Keratinocyte (primary cell): ENCODE measurements around the gene FRAS1. TPM values are rescaled to one million over a fixed set of nuclear protein-coding genes. Genes with fewer than 3 reads are reported as not detected.

Experiments
- DNase-seq: peaks from one replicate; pipeline ENCODE4 v3.0.0-alpha.2; 2011; ENCODE audit warnings: low read depth, missing footprints, low spot score
- FAIRE-seq: peaks from 2 replicates; lab custom pipeline; 2011; peaks lifted over from hg19 to GRCh38; lab: Jason Lieb, UNC
- H2AFZ ChIP-seq: 2 replicates; pipeline ENCODE4 v1.6.0; 2012; ENCODE audit warnings: low read length, control low read depth, inconsistent platforms; ENCODE audit not compliant: control insufficient read depth
- H3K27ac ChIP-seq: 2 replicates; pipeline ENCODE4 v1.5.1; 2011; ENCODE audit warnings: low read length; ENCODE audit not compliant: control insufficient read depth, insufficient read depth
- H3K27me3 ChIP-seq: 3 replicates; pipeline ENCODE4 v1.6.0; 2011; ENCODE audit warnings: low read length; ENCODE audit not compliant: control insufficient read depth, insufficient read depth; ENCODE audit errors: extremely low read depth
- H3K36me3 ChIP-seq, 2 experiments: 2 replicates in 1 of 2; 3 replicates in 1 of 2; pipeline ENCODE4 v1.5.1; 2011; ENCODE audit warnings: low read length in 2 of 2, mild to moderate bottlenecking in 1 of 2; ENCODE audit not compliant: control insufficient read depth in 2 of 2, insufficient read depth in 2 of 2; ENCODE audit errors: extremely low read depth in 1 of 2
- H3K4me1 ChIP-seq: 3 replicates; pipeline ENCODE4 v1.5.1; 2011; ENCODE audit warnings: low read length; ENCODE audit not compliant: control insufficient read depth, insufficient read depth; ENCODE audit errors: extremely low read depth
- H3K4me2 ChIP-seq: 3 replicates; pipeline ENCODE4 v1.6.0; 2011; ENCODE audit warnings: low read depth, low read length; ENCODE audit not compliant: control insufficient read depth, insufficient read depth; ENCODE audit errors: extremely low read depth
- H3K4me3 ChIP-seq, 3 experiments: fragments of 200-600 bp in 1 of 3; sonication (generic) in 1 of 3; 2 replicates in 2 of 3; 3 replicates in 1 of 3; pipeline ENCODE4 v1.5.1; 2011 to 2016; ENCODE audit warnings: low read length in 3 of 3, mild to moderate bottlenecking in 3 of 3, control low read depth in 2 of 3, inconsistent platforms in 1 of 3, low read depth in 1 of 3, mixed read lengths in 1 of 3, mixed run types in 1 of 3, moderate library complexity in 1 of 3; ENCODE audit not compliant: control insufficient read depth in 2 of 3, insufficient read depth in 2 of 3; ENCODE audit errors: extremely low read depth in 1 of 3
- H3K79me2 ChIP-seq: 2 replicates; pipeline ENCODE4 v1.6.0; 2012; ENCODE audit warnings: low read length; ENCODE audit not compliant: control insufficient read depth, insufficient read depth
- H3K9ac ChIP-seq: 3 replicates; pipeline ENCODE4 v1.6.0; 2011; ENCODE audit warnings: low read length; ENCODE audit not compliant: control insufficient read depth, insufficient read depth; ENCODE audit errors: extremely low read depth
- H3K9me1 ChIP-seq: 3 replicates; pipeline ENCODE4 v1.6.0; 2011; ENCODE audit warnings: low read length; ENCODE audit not compliant: control insufficient read depth, insufficient read depth; ENCODE audit errors: extremely low read depth
- H3K9me3 ChIP-seq: 2 replicates; pipeline ENCODE4 v1.5.1; 2012; ENCODE audit warnings: low read depth, low read length; ENCODE audit not compliant: control insufficient read depth
- H4K20me1 ChIP-seq: 3 replicates; pipeline ENCODE4 v1.6.0; 2011; ENCODE audit warnings: low read length; ENCODE audit not compliant: control insufficient read depth, insufficient read depth; ENCODE audit errors: extremely low read depth
- CTCF ChIP-seq, 3 experiments: IDR thresholded peaks in 1 of 3; conservative IDR thresholded peaks in 1 of 3; optimal IDR thresholded peaks in 1 of 3; 2 replicates in 2 of 3; 3 replicates in 1 of 3; pipeline versions ENCODE3 to v1.5.1; 2011; ENCODE audit warnings: low read length in 3 of 3, mild to moderate bottlenecking in 3 of 3, moderate library complexity in 2 of 3, control low read depth in 1 of 3, inconsistent platforms in 1 of 3; ENCODE audit not compliant: insufficient read depth in 2 of 3; ENCODE audit errors: extremely low read depth in 1 of 3
- EZH2 ChIP-seq: IDR thresholded peaks from one replicate; pipeline ENCODE4 v1.6.1; 2012; ENCODE audit warnings: inconsistent platforms, mild to moderate bottlenecking, low read length, moderate library complexity
- dilution Hi-C: fragments of 300-500 bp; cut with MboI; formaldehyde crosslinking; loops from one replicate; pipeline ENCODE4 v1.7.0; 2020; ENCODE audit warnings: low sequenced_read_pairs; ENCODE audit not compliant: extremely low pct_ligation_motif_present
- polyA plus RNA-seq, 5 experiments: library from polyadenylated mRNA; depleted of rRNA in 3 of 5; stranded (reverse) in 3 of 5; stranded (forward) in 1 of 5; unstranded in 1 of 5; fragments of >200 nt; gene quantifications; 1 replicate in 1 of 5; 2 replicates in 3 of 5; 3 replicates in 1 of 5; pipeline versions ENCODE4 v1.2.1 to v1.2.3, GENCODE V29; 2011 to 2012; ENCODE audit warnings: missing spikeins in 2 of 5, low read depth in 1 of 5, low replicate concordance in 1 of 5

FRAS1 gene
- polyA plus RNA-seq, 1 donor (not counting 4 experiments of a cell fraction or from before 2014, with no cell fraction given) = 3.5 TPM

GRCh38 chr4:78059524-78059889 is 2.4 kb downstream of the FRAS1 start:
- H3K9me1 ChIP-seq = no peaks in the 10 kb centered on the region
- H3K4me2 ChIP-seq = peak overlapping the region; percentile 91
- H3K27ac ChIP-seq = no peak overlapping the region
- DNase-seq (peak; percentile 42), FAIRE-seq (peak; percentile 73)
- TF ChIP-seq EZH2 (no peak), CTCF (optimal IDR thresholded peaks at IDR 0.05 in 1 of 3, IDR thresholded peaks at IDR 0.05 in 1 of 3, conservative IDR thresholded peaks at IDR 0.05 in 1 of 3; ENCODE audit: extremely low read depth in 1 of 3, insufficient read depth in 2 of 3, low read length in 3 of 3) (peak; percentile 69 to 81 (median 77))
- no peaks in the 10 kb centered on the region for H4K20me1 ChIP-seq
- H3K27me3 ChIP-seq = no peaks in the 10 kb centered on the region
- peaks cover 22% of the 10 kb centered on the region for H3K4me1 ChIP-seq
- H3K9ac ChIP-seq = peak overlapping the region; percentile 84
- H3K79me2 ChIP-seq = no peaks in the 10 kb centered on the region
- H3K36me3 ChIP-seq = no peaks in the 10 kb centered on the region
- H2AFZ ChIP-seq = no peak overlapping the region
- H3K9me3 ChIP-seq = no peaks in the 10 kb centered on the region
- dilution Hi-C loops = no loop called here
- peak overlapping the region; percentile 74 to 88 (median 85) for H3K4me3 ChIP-seq

- Histone ChIP-seq H3K36me3 (no peaks in the 10 kb centered on the region), H2AFZ (no peak overlapping the region), H3K9ac (no peak overlapping the region), H3K79me2 (no peaks in the 10 kb centered on the region), H3K27me3 (no peaks in the 10 kb centered on the region), H3K4me2 (no peak overlapping the region), H3K4me1 (peaks cover 22% of the 10 kb centered on the region), H4K20me1 (no peaks in the 10 kb centered on the region), H3K27ac (no peak overlapping the region), H3K9me3 (no peaks in the 10 kb centered on the region), H3K4me3 (no peak overlapping the region), H3K9me1 (no peaks in the 10 kb centered on the region)
- DNase-seq (no peak), FAIRE-seq (no peak)
- no peak for TF ChIP-seq CTCF (optimal IDR thresholded peaks at IDR 0.05 in 1 of 3, IDR thresholded peaks at IDR 0.05 in 1 of 3, conservative IDR thresholded peaks at IDR 0.05 in 1 of 3; ENCODE audit: extremely low read depth in 1 of 3, insufficient read depth in 2 of 3, low read length in 3 of 3)
- dilution Hi-C loops = no loop called here
Observed at GRCh38 chr4:78059938-78060337, 2.8 kb downstream of the FRAS1 start.
